Activated naive CD4-positive, alpha-beta T cell treated with anti-CD3 and anti-CD28 coated beads for 36 hours (primary cell): ENCODE results near the gene SORCS3. TPM values are rescaled to one million over a fixed set of nuclear protein-coding genes. Genes with fewer than 3 reads are reported as not detected.
"Not testable (repeated sequence)": the region's sequence is repeated elsewhere in the genome, so short reads cannot be mapped to it uniquely, and the experiment has no call there.

Experiments
- CTCF ChIA-PET: fragments of 350-600 bp; sonication (Branson Sonifier 250); formaldehyde crosslinking; loops from one replicate; lab custom pipeline; 2021; ENCODE audit warnings: antibody characterized with exemption; lab: Charles Lee
- DNase-seq: peaks from one replicate; pipeline ENCODE4 v3.0.0-alpha.2; 2020
- H3K27ac Mint-ChIP-seq: one replicate; pipeline ENCODE4 v1.8.0; 2021; ENCODE audit warnings: mild to moderate bottlenecking, mixed read lengths
- H3K27me3 Mint-ChIP-seq: one replicate; pipeline ENCODE4 v1.8.0; 2021; ENCODE audit warnings: low read depth, mixed read lengths
- H3K36me3 Mint-ChIP-seq: one replicate; pipeline ENCODE4 v1.8.0; 2021; ENCODE audit warnings: low read depth, mixed read lengths
- H3K4me1 Mint-ChIP-seq: one replicate; pipeline ENCODE4 v1.8.0; 2021; ENCODE audit warnings: low read depth, mixed read lengths
- H3K4me3 Mint-ChIP-seq: one replicate; pipeline ENCODE4 v1.8.0; 2021; ENCODE audit warnings: mild to moderate bottlenecking, moderate library complexity, mixed read lengths
- H3K9me3 Mint-ChIP-seq: one replicate; pipeline ENCODE4 v1.8.0; 2021; ENCODE audit warnings: mixed read lengths
- intact Hi-C: fragments of 100-400 bp; cut with micrococcal nuclease; formaldehyde crosslinking; loops from one replicate; pipeline ENCODE4 v1.15.1; 2023
- total RNA-seq, 2 experiments: library from RNA; stranded (reverse); gene quantifications; one replicate each; pipeline ENCODE4 v1.2.3, GENCODE V29; 2021

SORCS3 gene
- total RNA-seq, 2 experiments from 2014 or later = not detected

- no peaks in the 10 kb centered on the region for H3K9me3 Mint-ChIP-seq
- H3K4me1 Mint-ChIP-seq = no peaks in the 10 kb centered on the region
- intact Hi-C loops = no loop called here
- H3K4me3 Mint-ChIP-seq = no peak overlapping the region
- CTCF ChIA-PET = no interaction called here
- peaks cover 27% of the 10 kb centered on the region for H3K27me3 Mint-ChIP-seq
- no peak for DNase-seq
- H3K36me3 Mint-ChIP-seq = no peaks in the 10 kb centered on the region
- no peak overlapping the region for H3K27ac Mint-ChIP-seq
Observed at GRCh38 chr10:104680467-104681401, 39.6 kb downstream of the SORCS3 start.

GRCh38 chr10:104681485-104681884 lies 40.4 kb downstream of the SORCS3 start:
- Mint-ChIP-seq H3K27ac (no peak overlapping the region), H3K4me3 (no peak overlapping the region), H3K4me1 (no peaks in the 10 kb centered on the region), H3K36me3 (no peaks in the 10 kb centered on the region), H3K9me3 (no peaks in the 10 kb centered on the region), H3K27me3 (peaks cover 28% of the 10 kb centered on the region)
- intact Hi-C loops = no loop called here
- CTCF ChIA-PET = no interaction called here
- DNase-seq = no peak

DNA sequence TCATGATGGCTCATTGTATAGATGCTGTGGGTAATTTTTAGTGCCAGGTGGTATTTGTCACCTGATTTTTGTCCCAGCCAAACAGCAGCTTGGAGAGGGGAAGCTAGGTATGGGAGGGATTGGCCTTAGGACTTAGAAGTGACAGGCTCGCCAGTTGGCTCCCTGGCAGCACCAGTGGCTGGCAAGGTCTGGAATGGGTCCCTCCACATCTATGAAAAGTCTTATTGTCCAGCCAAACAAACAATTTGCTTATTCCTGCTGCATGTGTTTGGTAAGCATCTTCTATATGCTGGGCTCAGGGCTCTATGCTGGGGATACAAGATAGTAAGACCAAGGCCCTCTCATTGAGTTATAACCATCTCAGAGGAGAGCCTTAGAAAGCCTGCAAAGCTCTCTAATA lies 42.5 kb downstream of the SORCS3 start:
- DNase-seq = no peak
- Mint-ChIP-seq H3K9me3 (no peaks in the 10 kb centered on the region), H3K36me3 (no peaks in the 10 kb centered on the region), H3K27me3 (peaks cover 36% of the 10 kb centered on the region), H3K4me1 (no peaks in the 10 kb centered on the region), H3K27ac (no peak overlapping the region), H3K4me3 (no peak overlapping the region)
- CTCF ChIA-PET = no interaction called here
- intact Hi-C loops = no loop called here

GRCh38 chr10:104686829-104687228 lies 45.7 kb downstream of the SORCS3 start:
- Mint-ChIP-seq H3K4me1 (no peaks in the 10 kb centered on the region), H3K27ac (no peak overlapping the region), H3K36me3 (no peaks in the 10 kb centered on the region), H3K27me3 (peaks cover 30% of the 10 kb centered on the region), H3K4me3 (no peak overlapping the region), H3K9me3 (no peaks in the 10 kb centered on the region)
- CTCF ChIA-PET = no interaction called here
- no peak for DNase-seq
- intact Hi-C loops = no loop called here

DNA sequence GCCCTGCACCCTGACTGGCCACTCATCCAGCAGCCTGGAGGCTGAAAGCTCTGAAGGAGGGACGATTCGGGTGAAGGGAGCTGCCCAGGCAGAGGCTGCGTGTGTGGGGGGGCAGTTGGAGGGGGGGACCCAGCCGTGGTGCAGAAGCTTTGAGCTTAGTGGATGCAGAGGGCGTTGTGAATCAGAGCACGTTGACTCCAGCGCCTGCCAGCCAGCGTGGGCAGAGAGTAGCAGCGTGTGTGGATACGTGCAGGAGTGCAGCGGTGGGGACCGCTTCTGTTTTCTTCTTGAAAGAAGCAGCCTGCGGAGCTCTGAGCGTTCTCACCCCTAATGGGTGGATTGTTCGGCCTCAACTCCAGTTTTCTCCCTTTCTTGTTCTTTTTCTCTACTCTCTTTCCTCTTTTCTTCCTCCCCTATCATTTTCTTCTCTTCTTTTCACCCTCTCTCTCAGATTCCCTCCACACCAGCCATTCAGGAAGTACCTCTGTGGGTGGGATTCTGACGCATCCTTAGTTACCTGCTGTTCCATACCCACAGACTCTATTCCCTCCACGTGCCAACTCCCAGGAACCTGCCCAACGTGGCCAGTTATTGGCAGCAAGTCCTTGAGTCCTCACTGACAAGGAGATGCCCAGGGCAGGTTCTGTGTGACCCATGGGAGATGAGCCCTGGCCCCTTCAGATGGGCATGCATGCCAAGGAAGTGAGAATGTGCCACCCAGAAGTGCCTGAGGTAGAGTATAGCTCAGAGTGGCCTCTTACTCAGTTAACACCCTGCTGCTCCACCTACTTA lies 47.4 kb downstream of the SORCS3 start:
- Mint-ChIP-seq H3K36me3 (no peaks in the 10 kb centered on the region), H3K9me3 (no peaks in the 10 kb centered on the region), H3K27ac (no peak overlapping the region), H3K27me3 (peaks cover 34% of the 10 kb centered on the region), H3K4me1 (no peaks in the 10 kb centered on the region), H3K4me3 (no peak overlapping the region)
- intact Hi-C loops = no loop called here
- CTCF ChIA-PET = no interaction called here
- DNase-seq = no peak

DNA sequence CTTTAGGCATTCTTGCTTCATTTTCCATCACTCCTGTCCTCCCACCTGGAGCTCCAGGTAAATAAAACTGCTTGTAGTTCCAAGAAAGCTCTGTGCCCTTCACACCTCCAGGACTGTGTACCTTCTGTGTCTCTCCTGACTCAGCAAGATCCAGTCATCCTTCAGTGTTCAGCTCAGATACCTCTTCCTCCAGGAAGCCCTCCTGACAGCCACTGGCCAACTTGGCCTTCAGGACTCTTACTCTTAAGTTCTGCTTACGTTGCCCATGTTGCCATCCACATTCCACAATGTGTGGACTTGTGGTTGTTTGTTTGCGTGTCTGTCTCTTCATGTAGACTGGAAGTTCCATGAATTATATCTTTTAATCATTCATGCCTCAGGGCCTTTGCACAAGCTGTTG lies 48.0 kb downstream of the SORCS3 start:
- DNase-seq = no peak
- Mint-ChIP-seq H3K27ac (no peak overlapping the region), H3K4me3 (no peak overlapping the region), H3K9me3 (no peaks in the 10 kb centered on the region), H3K4me1 (no peaks in the 10 kb centered on the region), H3K36me3 (no peaks in the 10 kb centered on the region), H3K27me3 (peaks cover 34% of the 10 kb centered on the region)
- CTCF ChIA-PET = interaction anchor here (0.6 kb wide), 1 partner anchor 21 kb away, joined by 3 read pairs; no protein-coding TSS in a partner anchor
- intact Hi-C loops = no loop called here

- Mint-ChIP-seq H3K27ac (no peak overlapping the region), H3K4me1 (no peaks in the 10 kb centered on the region), H3K4me3 (no peak overlapping the region), H3K36me3 (no peaks in the 10 kb centered on the region), H3K27me3 (peaks cover 34% of the 10 kb centered on the region), H3K9me3 (no peaks in the 10 kb centered on the region)
- CTCF ChIA-PET = interaction anchor here (0.6 kb wide), 1 partner anchor 20 kb away, joined by 3 read pairs; no protein-coding TSS in a partner anchor
- no peak for DNase-seq
- intact Hi-C loops = no loop called here
Observed at GRCh38 chr10:104689547-104689946, 48.5 kb downstream of the SORCS3 start.

DNA sequence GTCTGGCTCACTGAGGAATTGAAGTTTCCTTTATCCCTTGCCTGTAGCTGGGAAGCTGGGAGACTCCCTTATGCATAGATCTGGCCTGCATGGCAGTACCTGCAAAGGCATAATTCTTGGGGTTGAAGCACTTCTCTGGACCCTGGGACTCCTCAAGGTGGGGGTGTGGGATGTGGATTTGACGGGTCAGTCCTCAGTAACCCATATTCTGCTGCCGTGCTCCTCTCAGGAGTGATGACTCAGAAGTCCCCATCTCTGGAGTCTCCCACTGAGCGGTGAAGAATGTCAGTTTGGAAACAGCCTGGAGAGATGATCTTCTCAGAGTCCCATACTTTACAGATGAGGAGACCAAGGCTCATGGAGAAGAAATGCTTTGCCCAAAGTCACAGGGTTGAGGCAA lies 49.0 kb downstream of the SORCS3 start:
- Mint-ChIP-seq H3K4me3 (no peak overlapping the region), H3K27ac (no peak overlapping the region), H3K4me1 (no peaks in the 10 kb centered on the region), H3K9me3 (no peaks in the 10 kb centered on the region), H3K36me3 (no peaks in the 10 kb centered on the region), H3K27me3 (peaks cover 34% of the 10 kb centered on the region)
- DNase-seq = no peak
- CTCF ChIA-PET = no interaction called here
- intact Hi-C loops = no loop called here

GRCh38 chr10:104690959-104691358 lies 49.9 kb downstream of the SORCS3 start:
- CTCF ChIA-PET = no interaction called here
- no peaks in the 10 kb centered on the region for H3K9me3 Mint-ChIP-seq
- H3K4me3 Mint-ChIP-seq = no peak overlapping the region
- no peaks in the 10 kb centered on the region for H3K36me3 Mint-ChIP-seq
- H3K4me1 Mint-ChIP-seq = no peaks in the 10 kb centered on the region
- H3K27me3 Mint-ChIP-seq = peaks cover 29% of the 10 kb centered on the region
- intact Hi-C loops = no loop called here
- no peak overlapping the region for H3K27ac Mint-ChIP-seq
- no peak for DNase-seq

- Mint-ChIP-seq H3K27me3 (peaks cover 15% of the 10 kb centered on the region), H3K27ac (no peak overlapping the region), H3K4me3 (no peak overlapping the region), H3K4me1 (no peaks in the 10 kb centered on the region), H3K9me3 (no peaks in the 10 kb centered on the region), H3K36me3 (no peaks in the 10 kb centered on the region)
- CTCF ChIA-PET = no interaction called here
- intact Hi-C loops = no loop called here
- no peak for DNase-seq
Observed at GRCh38 chr10:104694074-104694473, 53.0 kb downstream of the SORCS3 start.

- CTCF ChIA-PET = not testable (repeated sequence)
Observed at GRCh38 chr10:104703262-104703661, 62.2 kb downstream of the SORCS3 start.

DNA sequence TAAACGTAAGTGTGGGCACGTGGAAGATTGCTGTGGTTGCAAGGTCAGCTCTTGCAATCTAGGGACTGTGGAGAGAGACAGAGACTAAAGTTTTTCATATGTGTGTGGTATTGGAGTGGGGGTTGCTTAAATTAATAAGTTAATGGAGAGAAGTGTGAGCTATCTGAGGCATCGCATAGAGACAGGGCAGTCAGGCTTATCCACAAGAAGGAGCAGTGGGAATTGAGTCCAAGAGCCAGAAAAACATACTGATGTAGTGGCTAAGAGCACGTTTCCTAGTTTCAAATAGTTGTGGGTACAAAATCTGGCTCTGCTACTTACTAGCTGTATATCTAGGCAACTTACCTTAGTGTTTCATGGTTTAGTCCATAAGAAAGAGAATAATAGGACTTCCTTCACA lies 65.8 kb downstream of the SORCS3 start:
- no peak for DNase-seq
- Mint-ChIP-seq H3K27me3 (peaks cover 7% of the 10 kb centered on the region), H3K9me3 (no peaks in the 10 kb centered on the region), H3K27ac (no peak overlapping the region), H3K36me3 (no peaks in the 10 kb centered on the region), H3K4me1 (no peaks in the 10 kb centered on the region), H3K4me3 (no peak overlapping the region)
- CTCF ChIA-PET = no interaction called here
- intact Hi-C loops = no loop called here

More at GRCh38 chr10:104703262-104703661, 62.2 kb downstream of the SORCS3 start:
- H3K36me3 Mint-ChIP-seq, H3K27me3 Mint-ChIP-seq, intact Hi-C loops, H3K27ac Mint-ChIP-seq, H3K4me3 Mint-ChIP-seq, H3K4me1 Mint-ChIP-seq, H3K9me3 Mint-ChIP-seq, DNase-seq: not testable (repeated sequence)
